ENCODE data around the gene TMEM100. TPM values are rescaled to one million over a fixed set of nuclear protein-coding genes. Genes with fewer than 3 reads are reported as not detected.
A peak's percentile ranks its signal among the peaks of the same experiment; 100 is the strongest.

TMEM100 gene
- total and polyA plus RNA-seq, 2 donors (not counting 3 experiments of a cell fraction or from before 2014, with no cell fraction given), result not detected

- POLR2A ChIA-PET, result no interaction called here
- BruUV-seq (replicated peaks), result no TSS peak
- peak; percentile 32 for DNase-seq (ENCODE audit: low read depth, low spot score)
- H3K79me2 ChIP-seq (ENCODE audit: control insufficient read depth, insufficient read depth, low read length), result no peaks in the 10 kb centered on the region
- no peak overlapping the region for H3K4me3 ChIP-seq (replicated peaks in 1 of 3; ENCODE audit: insufficient read depth in 1 of 3, low read depth in 1 of 3, low read length in 3 of 3)
- no peaks in the 10 kb centered on the region for H3K9me1 ChIP-seq (replicated peaks; ENCODE audit: control insufficient read depth, extremely low read depth, insufficient read depth, low read length)
- TF ChIP-seq MAX (IDR thresholded peaks at IDR 0.05; ENCODE audit: insufficient read depth, insufficient read length) (no peak), FOS (IDR thresholded peaks at IDR 0.05; ENCODE audit: borderline replicate concordance, insufficient read depth, low read length) (no peak), CTCF (IDR thresholded peaks at IDR 0.05; ENCODE audit: extremely low read depth in 1 of 2, insufficient read depth in 1 of 2, low read depth in 1 of 2, low read length in 2 of 2) (peak; percentile 44 to 54), JUN (IDR thresholded peaks at IDR 0.05; ENCODE audit: borderline replicate concordance, insufficient read depth, insufficient read length, low read depth) (no peak), GATA2 (IDR thresholded peaks at IDR 0.05; ENCODE audit: insufficient read depth, insufficient read length, low read depth, low read length) (no peak), POLR2A (IDR thresholded peaks at IDR 0.05; ENCODE audit: low read depth, low read length) (no peak)
- H4K20me1 ChIP-seq (replicated peaks; ENCODE audit: control insufficient read depth, extremely low read depth, insufficient read depth, low read length), result no peaks in the 10 kb centered on the region
- H3K9ac ChIP-seq (replicated peaks; ENCODE audit: extremely low read depth, insufficient read depth, low read length), result no peak overlapping the region
- peak; percentile 59 for FAIRE-seq
- H3K4me2 ChIP-seq (ENCODE audit: insufficient read depth, low read length), result no peak overlapping the region
- CTCF ChIA-PET, result interaction anchor here (0.5 to 4.3 kb wide), 20 partner anchors 9 to 236 kb away, joined by 3 to 45 read pairs (median 5); partner anchors contain the start of genes PCTP and TMEM100
- no peak overlapping the region for H2AFZ ChIP-seq (ENCODE audit: low read depth, low read length)
- dilution Hi-C loops (cut with MboI; ENCODE audit: extremely low pct_ligation_motif_present, low sequenced_read_pairs), result no loop called here
- intact Hi-C loops (cut with micrococcal nuclease), result loop anchor here (2.0 kb wide), 2 partner anchors 15 to 35 kb away; partner anchors contain the start of gene PCTP
- H3K27me3 ChIP-seq (ENCODE audit: control insufficient read depth in 2 of 2, insufficient read depth in 2 of 2, low read length in 2 of 2), result no peaks in the 10 kb centered on the region
- H3K36me3 ChIP-seq (ENCODE audit: control insufficient read depth in 2 of 2, extremely low read depth in 1 of 2, insufficient read depth in 2 of 2, low read length in 2 of 2), result no peaks in the 10 kb centered on the region
- no peaks in the 10 kb centered on the region for H3K9me3 ChIP-seq (replicated peaks; ENCODE audit: control insufficient read depth, insufficient read depth, low read length)
- no peaks in the 10 kb centered on the region for H3K4me1 ChIP-seq (ENCODE audit: control insufficient read depth, extremely low read depth, insufficient read depth, low read length)
- H3K27ac ChIP-seq (ENCODE audit: insufficient read depth, low read depth, low read length), result no peak overlapping the region
Observed at GRCh38 chr17:55735731-55736405, 13.2 kb upstream of the TMEM100 start.

Measured in endothelial cell of umbilical vein (primary cell).